HG02623 (cell line): Measurements from ENCODE around the gene GPATCH3.
"Not testable (repeated sequence)": the region's sequence is repeated elsewhere in the genome, so short reads cannot be mapped to it uniquely, and the experiment has no call there.

Experiments used
- ATAC-seq: cut with Tn5 transposase; IDR thresholded peaks from one replicate; pipeline ENCODE4 v1.9.1; 2021; ENCODE audit warnings: moderate library complexity; ENCODE audit not compliant: unreplicated experiment

GPATCH3 gene

GRCh38 chr1:26848941-26849774, 51.1 kb downstream of the GPATCH3 start:
- ATAC-seq: no peak

DNA sequence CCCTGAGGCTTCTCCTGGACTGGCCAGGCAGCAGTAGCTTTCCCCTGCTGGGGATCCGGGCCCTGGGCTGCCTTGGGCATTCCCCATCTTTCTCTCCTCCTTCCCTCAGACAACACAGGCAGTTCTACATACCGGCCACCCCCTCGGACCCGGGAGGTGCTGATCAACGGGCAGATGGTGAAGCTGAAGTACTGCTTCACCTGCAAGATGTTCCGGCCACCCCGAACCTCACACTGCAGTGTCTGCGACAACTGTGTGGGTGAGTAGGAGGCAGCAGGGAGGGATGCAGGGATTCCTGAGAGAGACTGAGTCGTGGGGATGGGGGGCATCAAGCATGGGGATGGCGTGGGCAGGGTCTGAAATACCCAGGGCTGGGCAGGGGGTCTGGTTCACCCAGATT, 51.8 kb downstream of the GPATCH3 start:
- ATAC-seq: no peak

DNA sequence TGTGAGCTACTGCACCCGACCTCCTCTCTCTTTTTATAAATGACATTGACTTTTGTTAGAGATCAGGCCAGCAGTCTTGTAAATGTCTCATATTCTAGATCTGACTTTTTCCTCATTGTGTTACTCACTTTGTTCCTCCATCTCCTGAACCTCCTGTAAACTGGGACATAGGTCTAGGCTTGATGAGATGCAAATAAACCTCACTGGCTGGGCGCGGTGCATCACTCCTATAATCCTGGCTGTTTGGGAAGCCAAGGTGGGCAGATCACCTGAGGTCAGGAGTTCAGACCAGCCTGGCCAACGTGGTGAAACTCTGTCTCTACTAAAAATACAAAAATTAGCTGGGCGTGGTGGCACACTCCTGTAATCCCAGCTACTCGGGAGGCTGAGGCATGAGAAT, 52.4 kb downstream of the GPATCH3 start:
- ATAC-seq: not testable (repeated sequence)

DNA sequence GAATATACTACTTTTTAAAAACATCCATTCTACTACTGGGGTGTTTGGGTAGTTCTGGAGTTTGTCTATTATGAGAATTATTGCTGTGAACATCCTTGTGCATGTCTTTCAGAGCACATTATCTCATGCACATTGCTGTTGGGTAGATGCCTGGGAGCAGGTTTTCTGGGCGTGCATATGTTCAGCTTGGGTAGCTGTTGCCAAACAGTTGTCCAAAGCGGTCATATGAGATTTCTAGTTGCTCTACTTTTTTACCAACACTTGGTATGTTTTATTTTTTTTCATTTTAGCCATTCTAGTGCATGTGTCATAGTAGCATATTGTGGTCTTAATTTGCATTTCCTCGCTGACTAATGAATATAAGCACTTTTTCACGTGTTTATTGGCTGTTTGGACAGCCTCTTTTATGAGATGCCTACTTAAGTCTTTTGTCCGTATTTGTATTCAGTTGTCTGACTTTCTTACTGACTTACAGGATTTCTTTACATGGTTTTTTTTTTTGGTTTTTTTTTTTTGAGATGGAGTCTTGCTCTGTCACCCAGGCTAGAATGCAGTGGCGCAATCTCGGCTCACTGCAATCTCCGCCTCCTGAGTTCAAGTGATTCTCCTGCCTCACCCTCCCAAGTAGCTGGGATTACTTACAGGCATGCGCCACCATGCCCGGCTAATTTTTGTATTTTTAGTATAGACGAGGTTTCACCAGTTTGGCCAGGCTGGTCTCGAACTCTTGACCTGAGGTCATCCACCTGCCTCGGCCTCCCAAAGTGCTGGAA, 55.7 kb downstream of the GPATCH3 start:
- ATAC-seq: no peak
